HG03039 (cell line): ENCODE results near the gene GAS2L2.

ENCODE experiments used
- ATAC-seq: cut with Tn5 transposase; IDR thresholded peaks from one replicate; pipeline ENCODE4 v1.9.1; 2021; ENCODE audit warnings: mild to moderate bottlenecking, moderate library complexity; ENCODE audit not compliant: unreplicated experiment

GAS2L2 gene

GRCh38 chr17:35752945-35753764 is at the start of gene GAS2L2:
TSS of gene GAS2L2 (minus strand) at chr17:35753239. CDS start at chr17:35752850, 389 bp downstream.
- ATAC-seq = no peak

- no peak for ATAC-seq
These were observed 48.7 kb upstream of the GAS2L2 start for GRCh38 chr17:35801583-35802224.

- ATAC-seq = no peak
These were observed 46.9 kb upstream of the GAS2L2 start for GRCh38 chr17:35799942-35800341.

- no peak for ATAC-seq
These were observed 44.9 kb upstream of the GAS2L2 start for GRCh38 chr17:35797918-35798317.

- ATAC-seq = no peak
These were observed 44.3 kb upstream of the GAS2L2 start for GRCh38 chr17:35797370-35797769.

GRCh38 chr17:35796942-35797341 is 43.9 kb upstream of the GAS2L2 start:
- ATAC-seq = no peak

GRCh38 chr17:35795871-35796265 is 42.8 kb upstream of the GAS2L2 start:
- no peak for ATAC-seq

GRCh38 chr17:35795007-35795870 is 42.2 kb upstream of the GAS2L2 start, which contains the start of gene MMP28:
TSS of gene MMP28 (minus strand) at chr17:35795641. CDS start at chr17:35795377, 264 bp downstream.
- no peak for ATAC-seq

GRCh38 chr17:35793257-35793656 is 40.2 kb upstream of the GAS2L2 start:
- no peak for ATAC-seq

GRCh38 chr17:35791681-35792350 is 38.8 kb upstream of the GAS2L2 start:
- ATAC-seq = no peak

GRCh38 chr17:35790841-35791240 is 37.8 kb upstream of the GAS2L2 start:
- no peak for ATAC-seq

- ATAC-seq = no peak
These were observed 35.7 kb upstream of the GAS2L2 start for GRCh38 chr17:35788477-35789368.

- ATAC-seq = no peak
These were observed 33.9 kb upstream of the GAS2L2 start for GRCh38 chr17:35786941-35787432.

GRCh38 chr17:35784895-35785294 is 31.9 kb upstream of the GAS2L2 start:
- ATAC-seq = no peak

GRCh38 chr17:35780950-35781349 is 27.9 kb upstream of the GAS2L2 start:
- no peak for ATAC-seq

GRCh38 chr17:35778641-35779196 is 25.7 kb upstream of the GAS2L2 start:
- no peak for ATAC-seq

- ATAC-seq = no peak
These were observed 22.5 kb upstream of the GAS2L2 start for GRCh38 chr17:35775583-35775982.

GRCh38 chr17:35775039-35775438 is 22.0 kb upstream of the GAS2L2 start:
- no peak for ATAC-seq

GRCh38 chr17:35774499-35774898 is 21.5 kb upstream of the GAS2L2 start:
- ATAC-seq = no peak
